GM19025 (cell line): ENCODE data around the gene DNAJC12.
"Not testable (repeated sequence)": the region's sequence is repeated elsewhere in the genome, so short reads cannot be mapped to it uniquely, and the experiment has no call there.

Experiments used
- ATAC-seq: cut with Tn5 transposase; IDR thresholded peaks from one replicate; pipeline ENCODE4 v1.9.1; 2021; ENCODE audit warnings: mild to moderate bottlenecking, low read depth, moderate library complexity; ENCODE audit not compliant: unreplicated experiment

The DNAJC12 gene

DNA sequence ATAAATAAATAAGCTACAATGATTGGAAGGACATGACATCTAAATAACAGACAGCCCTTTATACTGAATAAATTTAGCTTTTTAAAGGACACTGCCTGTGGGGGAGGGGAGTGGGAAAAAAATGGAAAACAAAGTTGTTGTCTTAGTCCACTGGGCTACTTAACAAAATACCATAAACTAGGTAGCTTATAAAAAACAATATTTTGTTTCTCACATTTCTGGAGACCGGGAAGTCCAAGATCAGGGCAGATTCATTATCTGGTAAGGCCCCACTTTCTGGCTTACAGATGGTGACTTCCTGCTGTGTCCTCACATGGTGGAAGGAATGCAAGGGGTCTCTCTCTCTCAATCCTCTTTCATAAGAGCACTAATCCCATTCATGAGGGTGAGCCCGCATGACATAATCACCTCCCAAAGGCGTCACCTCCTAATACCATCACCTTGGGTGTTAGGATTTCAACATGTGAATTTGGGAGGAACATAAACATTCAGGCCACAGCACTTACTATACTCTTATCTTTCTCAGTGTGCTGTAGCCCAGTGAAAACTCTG lies 43.0 kb downstream of the DNAJC12 start:
- no peak for ATAC-seq

- no peak for ATAC-seq
Observed at GRCh38 chr10:67794256-67794655, 43.7 kb downstream of the DNAJC12 start.

GRCh38 chr10:67793313-67793712 lies 44.7 kb downstream of the DNAJC12 start:
- ATAC-seq, result no peak

DNA sequence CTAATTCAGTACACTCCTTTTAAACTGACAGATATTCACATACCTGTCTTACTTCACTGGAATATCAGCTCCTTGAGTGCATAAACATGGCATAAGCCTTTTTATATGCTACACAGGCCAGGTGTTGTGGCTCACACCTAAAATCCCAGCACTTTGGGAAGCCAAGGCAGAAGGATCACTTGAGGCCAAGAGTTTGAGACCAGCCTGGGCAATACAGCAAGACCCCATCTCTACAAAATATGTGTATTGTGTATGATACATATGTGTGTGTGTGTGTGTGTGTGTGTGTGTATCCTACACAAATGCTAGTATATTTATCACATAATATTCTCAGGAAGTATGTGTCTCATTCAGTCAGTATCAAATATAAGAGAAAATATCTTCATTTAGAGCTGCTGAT lies 45.3 kb downstream of the DNAJC12 start:
- ATAC-seq, result no peak

GRCh38 chr10:67790534-67791408 lies 47.2 kb downstream of the DNAJC12 start:
- no peak for ATAC-seq

DNA sequence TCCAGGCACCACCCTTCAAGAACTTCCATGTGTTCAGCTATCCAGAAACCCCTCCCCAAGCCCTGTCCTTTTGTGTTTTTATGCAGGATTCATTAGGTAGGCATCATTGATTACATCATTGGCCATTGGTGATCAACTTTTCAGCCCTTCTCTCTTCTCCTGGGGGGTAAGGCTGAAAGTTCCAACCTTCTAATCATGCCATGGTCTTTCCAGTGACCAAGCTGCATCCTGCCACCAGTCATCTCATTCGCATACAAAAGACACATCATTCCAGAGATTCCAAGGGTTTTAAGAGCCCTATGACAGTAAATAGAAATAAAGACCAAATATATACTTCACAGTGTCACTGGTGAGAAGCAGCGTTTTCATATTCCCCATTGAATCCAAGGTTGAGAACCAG lies 48.2 kb downstream of the DNAJC12 start:
- ATAC-seq, result no peak

GRCh38 chr10:67788028-67788886 lies 49.7 kb downstream of the DNAJC12 start:
- ATAC-seq, result peak; percentile 60

- no peak for ATAC-seq
Observed at GRCh38 chr10:67785098-67785497, 52.9 kb downstream of the DNAJC12 start.

GRCh38 chr10:67784474-67784873 lies 53.5 kb downstream of the DNAJC12 start:
- no peak for ATAC-seq

DNA sequence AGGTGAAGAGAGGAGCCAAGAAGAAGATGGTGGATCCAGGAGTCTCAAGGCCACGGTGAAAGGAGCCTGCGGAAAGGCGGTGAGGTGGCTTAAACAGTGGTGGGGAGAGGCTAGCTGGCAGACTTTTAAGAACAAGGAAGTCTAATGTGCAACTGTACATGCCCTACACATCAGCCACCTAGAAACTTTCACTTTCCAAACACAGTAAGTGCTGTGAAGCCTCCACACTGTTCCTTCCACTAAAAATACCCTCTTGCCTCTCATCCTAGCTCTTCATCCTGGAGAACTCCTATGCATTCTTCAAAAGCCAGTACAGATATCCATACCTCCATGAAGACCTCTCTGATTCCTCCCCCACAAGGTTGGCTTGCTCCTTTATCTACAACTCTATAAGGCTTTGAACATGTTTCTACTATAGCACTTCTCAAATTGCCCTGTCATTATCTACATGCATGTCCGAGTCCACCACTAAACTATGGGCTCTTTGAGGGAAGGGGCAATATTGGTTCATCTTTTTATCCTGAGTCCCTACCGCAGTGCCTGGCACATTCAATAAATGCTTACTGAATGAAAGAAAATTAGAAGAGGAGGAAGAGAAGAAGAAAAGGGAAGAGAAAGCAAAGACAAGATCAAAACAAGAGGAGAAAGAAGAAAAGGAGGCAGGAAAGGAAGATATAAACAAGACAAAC lies 54.2 kb downstream of the DNAJC12 start:
- ATAC-seq, result peak; percentile 38

- ATAC-seq, result no peak
Observed at GRCh38 chr10:67782530-67782929, 55.5 kb downstream of the DNAJC12 start.

DNA sequence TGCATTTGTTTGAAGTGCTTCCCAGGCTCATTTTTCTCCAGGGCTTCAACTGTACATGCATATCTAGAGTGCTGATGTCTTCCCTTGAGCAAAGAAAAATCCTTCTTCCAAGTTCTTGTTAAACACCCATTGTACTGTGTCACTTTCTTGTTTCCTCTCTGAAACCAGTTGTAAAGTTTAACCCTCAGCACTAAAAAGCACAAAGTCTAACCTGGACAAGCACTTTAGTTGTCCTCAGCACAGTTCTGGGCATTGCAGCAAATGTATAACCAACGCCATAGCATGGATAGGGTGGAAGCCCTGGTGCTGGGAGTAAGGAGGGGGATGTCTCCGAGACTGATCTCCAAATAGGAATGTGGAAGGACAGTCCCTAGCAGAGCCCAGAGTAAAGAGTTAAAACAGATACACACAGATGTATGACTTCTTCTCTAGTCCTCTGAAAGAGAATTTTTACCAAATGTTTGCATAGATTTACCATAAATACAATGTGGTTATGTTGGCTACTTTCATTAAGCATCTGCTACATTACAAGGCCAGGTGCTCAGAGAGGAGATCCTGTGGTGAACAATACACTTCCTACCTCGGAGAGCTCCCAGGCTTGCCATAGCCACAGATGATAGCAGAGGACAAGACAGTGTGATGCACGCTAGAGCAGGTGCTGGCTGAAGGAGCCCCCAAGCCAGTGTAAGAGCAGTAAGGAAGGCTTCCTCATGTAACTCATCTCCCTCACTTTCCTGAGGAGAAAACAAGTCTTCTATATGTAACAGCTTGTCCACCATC lies 57.0 kb downstream of the DNAJC12 start:
- ATAC-seq, result peak; percentile 83

GRCh38 chr10:67780204-67780621 lies 57.8 kb downstream of the DNAJC12 start:
- ATAC-seq, result not testable (repeated sequence)

- ATAC-seq, result peak; percentile 25
Observed at GRCh38 chr10:67779465-67780203, 58.4 kb downstream of the DNAJC12 start.

GRCh38 chr10:67776371-67776770 lies 61.6 kb downstream of the DNAJC12 start:
- ATAC-seq, result no peak

- ATAC-seq, result no peak
Observed at GRCh38 chr10:67775279-67775678, 62.7 kb downstream of the DNAJC12 start.

DNA sequence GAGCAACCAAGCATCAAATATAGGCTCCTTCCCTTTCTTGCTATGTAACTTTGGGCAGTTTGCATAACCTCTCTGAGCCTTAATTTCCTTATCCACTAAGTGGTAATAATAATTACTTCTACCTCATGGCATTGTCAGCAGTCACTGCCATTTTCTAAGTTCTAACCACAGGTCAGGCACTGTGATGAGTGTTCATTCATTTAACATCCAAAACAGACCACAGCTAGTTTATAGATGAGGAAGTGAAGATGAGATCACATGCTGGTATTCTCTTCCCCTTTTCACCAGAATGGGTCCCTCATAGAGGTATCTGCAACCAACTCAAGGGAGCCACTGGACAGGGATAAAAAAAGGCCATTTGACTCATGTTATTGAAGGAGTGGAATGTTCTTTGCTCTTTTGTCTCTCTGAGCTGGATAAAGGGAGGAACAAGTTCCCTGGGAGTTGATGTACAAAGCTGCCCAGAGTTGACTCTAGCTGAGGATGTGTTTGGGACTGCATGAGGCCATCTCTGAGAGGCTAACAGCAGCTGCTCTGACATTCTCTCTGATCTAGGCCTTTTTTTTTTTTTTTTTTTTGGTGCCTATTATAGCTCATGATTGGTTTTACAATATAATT lies 65.0 kb downstream of the DNAJC12 start:
- ATAC-seq, result peak; percentile 94

DNA sequence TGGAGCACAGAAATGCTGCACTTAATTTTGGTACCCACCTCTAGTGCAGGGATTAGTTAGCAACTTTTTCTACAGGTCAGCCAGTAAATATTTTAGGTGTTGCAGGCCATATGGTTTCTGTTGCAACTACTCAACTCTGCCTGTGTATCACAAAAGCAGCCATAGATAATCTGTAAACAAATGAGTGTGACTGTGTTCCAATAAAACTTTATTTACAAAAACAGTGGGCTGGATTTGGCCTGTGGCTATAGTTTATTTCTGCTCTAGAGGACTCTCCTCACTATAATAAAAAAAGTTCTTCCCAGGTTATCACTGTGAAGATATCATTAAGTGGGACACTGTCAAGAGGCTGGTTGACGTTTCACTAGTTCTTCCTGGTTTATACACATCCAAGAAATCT lies 65.8 kb downstream of the DNAJC12 start:
- ATAC-seq, result no peak

DNA sequence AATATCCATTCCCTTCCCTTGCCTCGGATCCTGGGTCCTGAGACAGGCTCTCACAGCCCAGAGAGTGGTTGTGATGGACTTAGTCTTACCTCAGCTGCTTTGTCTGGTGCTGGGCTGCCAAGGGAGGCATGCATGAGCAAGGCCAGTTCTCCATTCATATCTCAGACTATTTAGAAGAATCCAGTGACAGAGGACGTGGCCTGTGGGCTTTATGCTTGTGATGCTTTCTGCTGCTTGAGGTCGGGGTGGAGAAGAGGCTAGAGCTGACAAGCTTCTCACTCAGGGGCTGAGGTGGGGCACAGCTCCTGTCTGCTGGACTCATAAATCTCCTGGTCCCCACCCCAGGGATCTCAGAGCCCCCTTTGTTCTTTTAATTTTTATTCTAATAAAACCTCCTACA lies 66.8 kb downstream of the DNAJC12 start:
- ATAC-seq, result no peak
